Left lung (tissue), 10 donors: ENCODE data around the gene PCDHGB1. TPM values are rescaled to one million over a fixed set of nuclear protein-coding genes. Genes with fewer than 3 reads are reported as not detected.
"Not testable (repeated sequence)": the region's sequence is repeated elsewhere in the genome, so short reads cannot be mapped to it uniquely, and the experiment has no call there.

Experiments used
- ATAC-seq: fragments of 200-7000 bp; cut with Tn5 transposase; one replicate; pipeline ENCODE4 v1.9.1; 2020; ENCODE audit warnings: moderate library complexity
- DNase-seq, 4 donors: peaks; one replicate each; pipeline ENCODE4 v3.0.0-alpha.2; 2013 to 2020
- H3K27ac ChIP-seq, 2 donors: fragments of 200-600 bp; sonication (generic) in 1 of 2; one replicate each; pipeline versions ENCODE4 v1.5.0 to v1.8.0; 2020 to 2021
- H3K27me3 ChIP-seq, 2 donors: fragments of 200-600 bp; sonication (generic) in 1 of 2; one replicate each; pipeline versions ENCODE4 v1.5.0 to v1.8.0; 2020 to 2021
- H3K36me3 ChIP-seq, 2 donors: fragments of 200-600 bp; sonication (generic) in 1 of 2; one replicate each; pipeline versions ENCODE4 v1.5.0 to v1.8.0; 2020 to 2021
- H3K4me1 ChIP-seq, 2 donors: fragments of 200-600 bp; one replicate each; pipeline ENCODE4 v1.8.0; 2021
- H3K4me3 ChIP-seq, 2 donors: fragments of 200-600 bp; sonication (generic) in 1 of 2; one replicate each; pipeline versions ENCODE4 v1.5.0 to v1.8.0; 2020 to 2021; ENCODE audit warnings: mild to moderate bottlenecking in 1 of 2
- H3K9me3 ChIP-seq, 2 donors: fragments of 200-600 bp; sonication (generic) in 1 of 2; one replicate each; pipeline versions ENCODE4 v1.5.0 to v1.8.0; 2020 to 2021
- CTCF ChIP-seq, 2 donors: fragments of 200-600 bp; sonication (generic) in 1 of 2; IDR thresholded peaks; one replicate each; pipeline versions ENCODE4 v1.5.0 to v1.8.0; 2021; ENCODE audit warnings: antibody characterized with exemption in 2 of 2
- intact Hi-C, 2 donors: fragments of 100-400 bp; cut with DNase I; formaldehyde crosslinking; loops; one replicate each; pipeline versions ENCODE4 v1.11.2 to v1.14.2; 2022
- polyA plus RNA-seq, 6 donors: library from polyadenylated mRNA; unstranded; fragments of 120-200 nt; gene quantifications; one replicate each; pipeline ENCODE4 v1.2.1, GENCODE V29; 2013; ENCODE audit not compliant: insufficient read length in 6 of 6
- total RNA-seq, 2 donors: library from RNA; stranded (reverse); fragmentation: NEBNext Ultra II Directional; extraction: Animal tissue kit (Norgen Biotek cat#: 25700); gene quantifications; one replicate each; pipeline ENCODE4 v1.2.1, GENCODE V29; 2021
- donor health status: DM: no; HTN: yes; CAD: no.
- donor health status: DM: no; HTN: no; CAD: no.

PCDHGB1 gene
- total and polyA plus RNA-seq, 8 donors: 1.4 to 2.3 (median 1.7) TPM

GRCh38 chr5:141326088-141326854, 23.6 kb upstream of the PCDHGB1 start:
- H3K4me1 ChIP-seq: no peaks in the 10 kb centered on the region
- H3K27me3 ChIP-seq: peaks cover 3 to 39% of the 10 kb centered on the region in 2 donors
- H3K9me3 ChIP-seq: peaks cover 0 to 82% of the 10 kb centered on the region in 2 donors
- no peaks in the 10 kb centered on the region for H3K36me3 ChIP-seq
- ATAC-seq (peak; percentile 86), DNase-seq (peak in 3 of 4 donors; percentile 25 to 44 (median 43))
- peak; percentile 24 to 38 for TF ChIP-seq CTCF (IDR thresholded peaks at IDR 0.05)
- intact Hi-C loops: no loop called here
- no peak overlapping the region for H3K27ac ChIP-seq
- H3K4me3 ChIP-seq: peak overlapping the region in 1 of 2 donors; percentile 22

DNA sequence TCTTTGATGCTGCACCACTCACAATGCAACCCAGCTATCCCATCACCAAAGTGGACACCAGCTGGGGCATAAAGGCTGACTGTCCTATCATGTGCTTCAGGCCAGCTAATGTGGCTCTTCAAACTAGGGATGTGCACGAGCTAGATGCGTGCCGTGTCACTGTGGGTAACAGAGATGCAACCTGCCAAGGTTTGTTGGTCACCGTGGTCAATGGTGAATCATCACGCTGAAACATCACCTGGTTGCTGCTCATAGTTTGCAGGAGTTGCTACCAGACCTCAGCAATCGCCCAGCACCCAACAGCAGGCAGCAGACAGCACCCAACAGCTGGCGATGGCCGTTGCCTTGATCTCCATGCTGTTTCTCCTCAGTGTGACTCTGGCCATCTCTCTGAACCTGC, 21.7 kb upstream of the PCDHGB1 start:
- intact Hi-C loops: no loop called here
- TF ChIP-seq CTCF (IDR thresholded peaks at IDR 0.05): no peak
- DNase-seq (no peak), ATAC-seq (no peak)
- H3K9me3 ChIP-seq: peaks cover 0 to 82% of the 10 kb centered on the region in 2 donors
- H3K4me3 ChIP-seq: no peak overlapping the region
- H3K36me3 ChIP-seq: no peaks in the 10 kb centered on the region
- no peak overlapping the region for H3K27ac ChIP-seq
- H3K27me3 ChIP-seq: peaks cover 8 to 58% of the 10 kb centered on the region in 2 donors
- no peaks in the 10 kb centered on the region for H3K4me1 ChIP-seq

- Histone ChIP-seq H3K9me3 (peaks cover 0 to 87% of the 10 kb centered on the region in 2 donors), H3K4me3 (no peak within 1 kb of the TSS), H3K27me3 (peaks cover 21 to 81% of the 10 kb centered on the region in 2 donors), H3K27ac (no peak within 1 kb of the TSS), H3K4me1 (no peaks in the 10 kb centered on the region), H3K36me3 (no peaks in the 10 kb centered on the region)
- no peak for ATAC-seq
- TF ChIP-seq CTCF (IDR thresholded peaks at IDR 0.05): no peak
- intact Hi-C loops: loop anchor here in 1 of 2 donors (10.0 kb wide), 1 partner anchor 224 kb away; no protein-coding TSS in a partner anchor
- no peak for DNase-seq
Measured at GRCh38 chr5:141330299-141331080, 19.4 kb upstream of the PCDHGB1 start, which contains the start of gene PCDHGA1. Gene PCDHGA1 (plus strand): TSS chr5:141330514.

DNA sequence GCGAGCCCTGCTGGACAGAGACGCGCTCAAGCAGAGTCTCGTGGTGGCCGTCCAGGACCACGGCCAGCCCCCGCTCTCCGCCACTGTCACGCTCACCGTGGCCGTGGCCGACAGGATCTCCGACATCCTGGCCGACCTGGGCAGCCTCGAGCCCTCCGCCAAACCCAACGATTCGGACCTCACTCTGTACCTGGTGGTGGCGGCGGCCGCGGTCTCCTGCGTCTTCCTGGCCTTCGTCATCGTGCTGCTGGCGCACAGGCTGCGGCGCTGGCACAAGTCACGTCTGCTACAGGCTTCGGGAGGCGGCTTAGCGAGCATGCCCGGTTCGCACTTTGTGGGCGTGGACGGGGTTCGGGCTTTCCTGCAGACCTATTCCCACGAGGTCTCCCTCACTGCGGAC, 17.3 kb upstream of the PCDHGB1 start:
- intact Hi-C loops: loop anchor here in 1 of 2 donors (10.0 kb wide), 1 partner anchor 222 kb away; no protein-coding TSS in a partner anchor
- not testable (repeated sequence) for H3K4me3 ChIP-seq, H3K27ac ChIP-seq, DNase-seq, H3K36me3 ChIP-seq, H3K4me1 ChIP-seq, ATAC-seq
- H3K9me3 ChIP-seq: peaks cover 0 to 90% of the 10 kb centered on the region in 2 donors
- H3K27me3 ChIP-seq: peaks cover 21 to 81% of the 10 kb centered on the region in 2 donors

DNA sequence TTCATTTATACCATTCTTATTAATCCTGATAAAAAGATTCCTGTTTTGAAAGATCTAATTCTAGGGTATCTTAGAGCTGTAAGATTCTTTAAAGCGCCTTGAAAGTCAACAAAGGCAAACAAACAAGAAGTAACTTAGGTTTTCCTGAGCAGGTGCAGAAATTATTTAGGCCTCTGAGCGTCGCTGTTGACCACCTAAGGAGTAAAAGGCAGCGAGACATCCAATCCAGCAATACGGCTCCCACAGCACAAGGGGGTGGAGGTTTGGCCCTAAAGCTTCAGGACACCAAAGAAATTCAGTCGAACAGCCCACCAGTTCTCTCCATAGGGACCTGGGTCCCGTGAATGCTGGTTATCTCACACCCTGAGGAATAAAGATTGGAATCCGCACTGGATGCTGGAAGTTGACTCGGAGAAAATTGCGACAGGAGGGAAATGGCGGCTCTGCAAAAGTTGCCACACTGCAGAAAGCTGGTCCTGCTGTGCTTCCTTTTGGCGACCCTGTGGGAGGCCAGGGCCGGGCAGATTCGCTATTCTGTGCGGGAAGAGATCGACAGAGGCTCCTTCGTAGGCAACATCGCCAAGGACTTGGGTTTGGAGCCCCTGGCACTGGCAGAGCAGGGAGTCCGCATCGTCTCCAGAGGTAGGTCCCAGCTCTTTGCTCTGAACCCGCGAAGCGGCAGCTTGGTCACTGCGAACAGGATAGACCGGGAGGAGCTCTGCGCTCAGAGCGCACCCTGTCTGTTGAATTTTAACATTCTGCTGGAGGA, 11.2 kb upstream of the PCDHGB1 start, which contains the start of gene PCDHGA2:
Gene PCDHGA2 (plus strand): TSS at position 223 of the 769 bp plus-strand sequence.
- no peak for TF ChIP-seq CTCF (IDR thresholded peaks at IDR 0.05)
- peaks cover 0 to 87% of the 10 kb centered on the region in 2 donors for H3K9me3 ChIP-seq
- no peaks in the 10 kb centered on the region for H3K36me3 ChIP-seq
- no peak within 1 kb of the TSS for H3K4me3 ChIP-seq
- DNase-seq (peak in 1 of 4 donors; percentile 51), ATAC-seq (no peak)
- peaks cover 8 to 83% of the 10 kb centered on the region in 2 donors for H3K27me3 ChIP-seq
- H3K27ac ChIP-seq: no peak within 1 kb of the TSS
- intact Hi-C loops: loop anchor here in 1 of 2 donors (10.0 kb wide), 1 partner anchor 216 kb away; no protein-coding TSS in a partner anchor
- H3K4me1 ChIP-seq: no peaks in the 10 kb centered on the region

GRCh38 chr5:141340781-141341354, 9.0 kb upstream of the PCDHGB1 start:
- Histone ChIP-seq H3K9me3 (peaks cover 0 to 88% of the 10 kb centered on the region in 2 donors), H3K27me3 (peaks cover 0 to 83% of the 10 kb centered on the region in 2 donors)
- not testable (repeated sequence) for H3K27ac ChIP-seq, H3K4me1 ChIP-seq, DNase-seq, H3K36me3 ChIP-seq, ATAC-seq, H3K4me3 ChIP-seq
- intact Hi-C loops: loop anchor here in 1 of 2 donors (10.0 kb wide), 1 partner anchor 224 kb away; no protein-coding TSS in a partner anchor
